ENCODE data around the gene THADA. TPM values are rescaled to one million over a fixed set of nuclear protein-coding genes. Genes with fewer than 3 reads are reported as not detected.

The THADA gene
- polyA plus RNA-seq, 1 donor (not counting 4 experiments of a cell fraction or from before 2014, with no cell fraction given): 22.6 TPM

GRCh38 chr2:43377327-43377726 lies 218.5 kb downstream of the THADA start:
- H3K9ac ChIP-seq (ENCODE audit: control insufficient read depth, extremely low read depth, insufficient read depth, low read length): no peak overlapping the region
- H3K27ac ChIP-seq (ENCODE audit: control insufficient read depth, insufficient read depth, low read length): no peak overlapping the region
- H4K20me1 ChIP-seq (ENCODE audit: control insufficient read depth, extremely low read depth, insufficient read depth, low read length): no peaks in the 10 kb centered on the region

DNA sequence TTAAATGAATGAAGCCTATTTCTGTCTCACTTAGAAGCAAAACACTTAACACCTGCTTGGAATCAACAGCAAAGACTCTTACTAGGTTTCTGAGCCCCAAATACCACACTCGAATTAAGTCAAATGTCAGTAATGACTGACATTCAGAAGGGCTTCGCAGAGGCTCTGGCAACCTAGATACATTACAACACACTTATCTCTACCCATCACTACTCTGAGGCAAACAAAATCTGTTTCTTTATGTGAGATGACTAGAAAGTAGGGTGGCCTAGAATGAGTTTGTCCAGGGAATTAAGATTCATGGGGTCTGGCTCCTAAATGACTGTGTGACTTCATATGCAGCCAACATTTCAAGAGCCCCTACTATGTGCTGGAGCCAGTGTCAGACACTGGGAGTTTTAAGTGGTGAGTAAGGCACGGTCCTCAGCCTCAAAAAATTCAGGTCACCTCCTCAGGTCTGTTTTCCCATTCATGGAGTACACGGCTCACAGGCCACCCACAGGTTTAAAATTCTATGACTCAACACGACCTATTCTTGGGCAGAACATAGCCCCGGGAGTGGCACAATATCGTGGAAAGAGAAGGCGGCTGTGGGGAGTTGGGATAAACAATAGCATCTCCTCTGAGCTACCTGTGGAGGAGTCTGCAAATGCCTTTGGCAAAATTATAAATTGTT lies 219.2 kb downstream of the THADA start:
- H3K4me1 ChIP-seq (ENCODE audit: control insufficient read depth, extremely low read depth, insufficient read depth, low read length): no peaks in the 10 kb centered on the region
- no peaks in the 10 kb centered on the region for H4K20me1 ChIP-seq (ENCODE audit: control insufficient read depth, extremely low read depth, insufficient read depth, low read length)
- no peaks in the 10 kb centered on the region for H3K79me2 ChIP-seq (ENCODE audit: control insufficient read depth, insufficient read depth, low read length)
- H3K9ac ChIP-seq (ENCODE audit: control insufficient read depth, extremely low read depth, insufficient read depth, low read length): no peak overlapping the region
- FAIRE-seq: no peak
- dilution Hi-C loops (cut with MboI; ENCODE audit: extremely low pct_ligation_motif_present, low sequenced_read_pairs): no loop called here
- H3K27me3 ChIP-seq (ENCODE audit: control insufficient read depth, extremely low read depth, insufficient read depth, low read length): no peaks in the 10 kb centered on the region
- H2AFZ ChIP-seq (ENCODE audit: control insufficient read depth, low read length): no peak overlapping the region
- no peaks in the 10 kb centered on the region for H3K36me3 ChIP-seq (ENCODE audit: control insufficient read depth in 2 of 2, extremely low read depth in 1 of 2, insufficient read depth in 2 of 2, low read length in 2 of 2)
- no peak overlapping the region for H3K4me2 ChIP-seq (ENCODE audit: control insufficient read depth, extremely low read depth, insufficient read depth, low read depth, low read length)
- H3K27ac ChIP-seq (ENCODE audit: control insufficient read depth, insufficient read depth, low read length): no peak overlapping the region
- H3K9me1 ChIP-seq (ENCODE audit: control insufficient read depth, extremely low read depth, insufficient read depth, low read length): no peaks in the 10 kb centered on the region
- no peak for DNase-seq (ENCODE audit: low read depth, low spot score)
- H3K4me3 ChIP-seq (ENCODE audit: control insufficient read depth in 2 of 3, extremely low read depth in 1 of 3, insufficient read depth in 2 of 3, low read depth in 1 of 3, low read length in 3 of 3): no peak overlapping the region
- H3K9me3 ChIP-seq (ENCODE audit: control insufficient read depth, low read depth, low read length): no peaks in the 10 kb centered on the region
- TF ChIP-seq EZH2 (IDR thresholded peaks at IDR 0.05; ENCODE audit: low read length): no peak
- no peak for TF ChIP-seq CTCF (optimal IDR thresholded peaks at IDR 0.05 in 1 of 3, IDR thresholded peaks at IDR 0.05 in 1 of 3, conservative IDR thresholded peaks at IDR 0.05 in 1 of 3; ENCODE audit: extremely low read depth in 1 of 3, insufficient read depth in 2 of 3, low read length in 3 of 3)

More at GRCh38 chr2:43377327-43377726, 218.5 kb downstream of the THADA start:
- no peaks in the 10 kb centered on the region for H3K79me2 ChIP-seq (ENCODE audit: control insufficient read depth, insufficient read depth, low read length)
- TF ChIP-seq CTCF (optimal IDR thresholded peaks at IDR 0.05 in 1 of 3, IDR thresholded peaks at IDR 0.05 in 1 of 3, conservative IDR thresholded peaks at IDR 0.05 in 1 of 3; ENCODE audit: extremely low read depth in 1 of 3, insufficient read depth in 2 of 3, low read length in 3 of 3) (no peak), EZH2 (IDR thresholded peaks at IDR 0.05; ENCODE audit: low read length) (no peak)
- no peaks in the 10 kb centered on the region for H3K36me3 ChIP-seq (ENCODE audit: control insufficient read depth in 2 of 2, extremely low read depth in 1 of 2, insufficient read depth in 2 of 2, low read length in 2 of 2)
- FAIRE-seq (no peak), DNase-seq (ENCODE audit: low read depth, low spot score) (no peak)
- H3K4me3 ChIP-seq (ENCODE audit: control insufficient read depth in 2 of 3, extremely low read depth in 1 of 3, insufficient read depth in 2 of 3, low read depth in 1 of 3, low read length in 3 of 3): no peak overlapping the region
- no peaks in the 10 kb centered on the region for H3K9me3 ChIP-seq (ENCODE audit: control insufficient read depth, low read depth, low read length)
- H2AFZ ChIP-seq (ENCODE audit: control insufficient read depth, low read length): no peak overlapping the region
- no peaks in the 10 kb centered on the region for H3K27me3 ChIP-seq (ENCODE audit: control insufficient read depth, extremely low read depth, insufficient read depth, low read length)
- dilution Hi-C loops (cut with MboI; ENCODE audit: extremely low pct_ligation_motif_present, low sequenced_read_pairs): no loop called here
- no peaks in the 10 kb centered on the region for H3K9me1 ChIP-seq (ENCODE audit: control insufficient read depth, extremely low read depth, insufficient read depth, low read length)
- no peaks in the 10 kb centered on the region for H3K4me1 ChIP-seq (ENCODE audit: control insufficient read depth, extremely low read depth, insufficient read depth, low read length)
- H3K4me2 ChIP-seq (ENCODE audit: control insufficient read depth, extremely low read depth, insufficient read depth, low read depth, low read length): no peak overlapping the region

Data from keratinocyte (primary cell).